NCI-H146 (cell line): ENCODE results near the gene S100A4.
"Not testable (repeated sequence)": the region's sequence is repeated elsewhere in the genome, so short reads cannot be mapped to it uniquely, and the experiment has no call there.

Experiments used
- DNase-seq: peaks from one replicate; lab custom pipeline; 2025; lab: John Stamatoyannopoulos, UW

The S100A4 gene

DNA sequence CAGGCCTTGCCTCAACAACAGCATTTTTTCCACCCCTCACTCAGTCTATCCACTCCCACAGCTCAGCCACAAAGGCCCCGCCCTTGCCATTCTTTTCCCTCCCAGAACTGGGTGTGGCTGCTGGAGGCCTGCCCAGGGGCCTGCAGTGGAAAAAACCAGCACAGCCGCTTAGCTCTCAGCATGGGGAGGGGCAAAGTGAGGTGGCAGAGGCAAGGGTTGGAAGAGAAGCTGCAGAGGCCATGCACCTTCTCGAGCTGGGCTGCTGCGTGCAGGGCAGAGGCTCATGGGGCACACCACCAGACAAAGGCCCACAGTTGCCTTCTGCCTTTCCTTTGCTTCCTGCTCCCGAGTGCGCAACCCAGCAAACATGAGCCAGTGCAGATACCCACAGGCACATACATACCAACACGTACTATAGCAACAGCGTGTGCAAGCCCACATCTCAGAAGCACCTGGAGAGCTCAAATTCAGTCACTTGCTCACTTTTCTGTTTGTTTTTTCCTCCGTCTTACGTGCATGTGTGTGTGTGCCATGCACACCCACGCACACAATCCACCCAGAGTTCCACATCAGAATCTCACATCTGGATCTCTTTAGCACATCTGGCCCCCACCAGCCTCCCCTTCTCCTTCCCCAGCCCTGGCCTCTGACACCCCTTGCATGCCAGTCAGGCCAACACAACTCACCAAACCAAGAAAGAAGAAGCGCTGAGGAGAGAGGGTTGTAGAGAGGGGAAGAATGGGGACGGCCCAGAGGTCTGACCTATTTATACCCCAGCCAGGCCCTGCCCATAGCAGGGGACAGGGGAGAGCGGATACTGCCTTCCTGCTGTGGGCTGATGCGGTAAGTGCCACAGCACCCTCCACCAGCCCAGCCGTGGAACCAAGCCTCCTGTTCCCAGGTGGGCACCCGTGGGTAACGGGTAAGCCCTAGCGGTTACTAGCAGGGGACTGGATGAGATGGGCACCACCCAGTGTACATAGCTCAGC lies at the start of gene S100A4:
Gene S100A4 (minus strand): TSS at position 740 of the 989 bp plus-strand sequence. CDS start 1,012 bp downstream, outside the sequence.
- peak; percentile 85 for DNase-seq

DNA sequence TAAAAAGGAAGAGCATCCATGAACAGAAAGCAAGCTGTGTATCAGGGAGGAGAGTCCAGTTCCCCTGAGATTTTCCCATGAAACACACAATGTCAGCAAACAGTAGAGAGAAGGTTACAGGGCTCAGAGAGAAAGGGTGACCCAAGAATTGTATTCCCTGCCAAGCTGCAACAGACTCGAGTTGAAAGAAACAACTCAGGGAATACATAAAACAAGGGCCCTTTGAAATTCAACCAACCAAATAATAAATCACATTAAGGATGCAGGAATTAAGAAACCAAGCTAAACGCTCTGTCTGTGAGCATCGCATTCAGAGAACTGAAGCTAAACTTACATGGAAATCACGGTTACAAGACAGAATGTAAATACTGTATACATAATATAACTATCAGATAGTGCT lies 47.1 kb upstream of the S100A4 start:
- no peak for DNase-seq

DNA sequence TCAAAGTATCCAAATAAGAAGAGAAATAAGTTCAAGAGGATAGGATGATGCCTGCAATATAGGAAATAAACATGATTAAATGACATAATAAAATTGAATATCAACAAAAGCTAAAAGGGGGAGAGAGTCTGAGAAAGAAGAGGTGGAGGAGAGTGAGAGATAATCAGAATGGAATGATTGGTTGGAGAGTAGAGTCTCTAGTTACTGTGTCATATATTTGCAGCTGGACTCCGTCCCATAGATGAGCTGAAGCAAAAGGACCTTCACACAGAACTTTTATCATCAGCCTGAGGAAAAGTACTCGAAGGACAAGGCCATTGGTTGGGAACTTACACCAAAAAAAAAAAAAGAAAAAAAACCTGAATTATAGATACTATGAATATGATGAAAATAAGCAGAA lies 42.9 kb upstream of the S100A4 start:
- no peak for DNase-seq

DNA sequence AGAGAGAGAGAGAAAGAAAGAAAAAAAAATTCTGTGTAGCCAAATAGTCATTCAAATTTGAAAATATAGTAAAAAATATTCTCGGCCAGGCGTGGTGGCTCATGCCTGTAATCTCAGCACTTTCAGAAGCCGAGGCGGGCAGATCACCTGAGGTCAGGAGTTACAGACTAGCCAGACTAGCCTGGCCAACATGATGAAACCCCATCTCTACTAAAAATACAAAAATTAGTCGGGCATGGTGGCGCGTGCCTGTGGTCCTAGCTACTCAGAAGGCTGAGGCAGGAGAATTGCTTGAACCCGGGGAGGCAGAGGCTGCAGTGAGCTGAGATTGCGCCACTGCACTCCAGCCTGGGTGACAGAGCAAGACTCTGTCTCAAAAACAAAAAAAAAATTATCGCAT lies 42.4 kb upstream of the S100A4 start:
- not testable (repeated sequence) for DNase-seq

DNA sequence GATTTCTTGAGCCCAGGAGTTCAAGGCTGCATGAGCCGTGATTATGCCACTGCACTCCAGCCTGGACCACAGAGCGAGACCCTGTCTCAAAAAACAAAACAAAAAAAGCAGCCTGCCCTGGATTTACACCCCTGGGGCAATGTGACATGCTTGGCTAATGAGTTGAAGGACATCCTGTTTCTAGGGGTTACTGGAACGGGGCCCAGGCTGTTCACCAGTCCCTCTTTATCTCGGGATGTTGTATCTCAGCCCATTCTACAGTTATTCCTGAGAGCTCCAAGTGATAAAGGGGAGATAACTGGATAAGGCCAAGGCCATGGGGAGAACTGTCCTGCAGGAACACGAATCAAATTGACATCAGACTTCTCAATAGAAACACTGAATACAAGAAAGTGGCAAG lies 41.7 kb upstream of the S100A4 start:
- DNase-seq = no peak

DNA sequence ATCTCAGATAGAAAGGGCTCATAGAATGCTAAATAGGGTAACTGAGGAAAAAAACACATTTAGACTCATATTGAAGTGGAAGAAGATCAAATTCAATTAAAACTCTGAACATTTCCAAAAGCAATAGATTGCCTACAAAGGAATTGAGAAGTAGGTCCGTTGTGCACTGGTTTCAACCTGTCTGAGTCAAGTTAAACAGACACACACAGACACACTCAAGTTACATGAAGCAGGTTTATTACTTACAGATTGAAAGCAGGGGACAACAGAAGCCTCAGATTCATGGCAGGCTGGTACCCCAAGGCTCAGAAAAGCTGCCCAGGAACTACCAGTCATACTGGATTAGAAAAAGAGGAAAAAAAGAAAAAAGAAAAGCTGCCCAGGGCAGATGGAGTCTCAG lies 40.7 kb upstream of the S100A4 start:
- no peak for DNase-seq

DNA sequence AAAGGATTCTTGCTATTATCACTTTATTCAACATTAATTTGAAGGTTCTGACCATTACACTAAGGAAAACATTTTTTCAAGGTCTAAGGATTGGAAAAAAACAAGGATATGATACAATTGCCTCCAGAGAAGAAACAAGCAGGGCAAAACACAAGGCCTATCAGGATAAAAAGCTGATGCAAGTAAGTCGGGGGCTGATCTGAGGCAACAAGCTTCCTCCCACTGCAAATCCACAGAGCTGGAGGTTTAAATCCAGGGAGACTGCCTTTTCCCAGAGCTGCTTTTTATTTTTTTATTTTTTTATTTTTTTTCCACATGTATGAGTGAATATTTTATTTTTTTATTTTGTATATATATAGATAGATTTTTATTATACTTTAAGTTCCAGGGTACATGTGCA lies 39.4 kb upstream of the S100A4 start:
- no peak for DNase-seq

DNA sequence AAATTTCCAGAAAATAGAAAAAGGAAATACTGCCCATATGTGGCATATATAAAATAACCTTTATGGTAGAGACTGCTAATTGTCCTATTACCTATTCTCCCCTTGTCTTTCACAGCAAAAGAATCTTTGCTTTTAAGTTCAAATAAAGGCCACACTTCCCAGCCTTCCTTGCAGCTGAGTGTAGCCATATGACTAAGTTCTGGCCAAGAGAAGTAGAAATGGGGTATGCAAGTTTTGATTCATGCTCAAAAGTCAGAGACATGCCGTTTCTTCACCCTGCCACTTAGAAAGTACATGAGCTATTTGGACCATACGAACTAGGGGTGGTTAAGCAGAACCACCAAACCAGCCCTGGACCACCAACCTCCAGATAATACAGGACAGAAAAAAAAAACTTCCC lies 38.4 kb upstream of the S100A4 start:
- DNase-seq = no peak

DNA sequence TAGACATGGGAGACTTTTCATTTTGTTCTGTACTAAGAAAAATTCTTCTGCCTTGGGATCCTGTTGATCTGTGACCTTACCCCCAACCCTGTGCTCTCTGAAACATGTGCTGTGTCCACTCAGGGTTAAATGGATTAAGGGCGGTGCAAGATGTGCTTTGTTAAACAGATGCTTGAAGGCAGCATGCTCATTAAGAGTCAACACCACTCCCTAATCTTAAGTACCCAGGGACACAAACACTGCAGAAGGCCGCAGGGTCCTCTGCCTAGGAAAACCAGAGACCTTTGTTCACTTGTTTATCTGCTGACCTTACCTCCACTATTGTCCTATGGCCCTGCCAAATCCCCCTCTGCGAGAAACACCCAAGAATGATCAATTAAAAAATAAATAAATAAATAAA lies 37.9 kb upstream of the S100A4 start:
- not testable (repeated sequence) for DNase-seq

DNA sequence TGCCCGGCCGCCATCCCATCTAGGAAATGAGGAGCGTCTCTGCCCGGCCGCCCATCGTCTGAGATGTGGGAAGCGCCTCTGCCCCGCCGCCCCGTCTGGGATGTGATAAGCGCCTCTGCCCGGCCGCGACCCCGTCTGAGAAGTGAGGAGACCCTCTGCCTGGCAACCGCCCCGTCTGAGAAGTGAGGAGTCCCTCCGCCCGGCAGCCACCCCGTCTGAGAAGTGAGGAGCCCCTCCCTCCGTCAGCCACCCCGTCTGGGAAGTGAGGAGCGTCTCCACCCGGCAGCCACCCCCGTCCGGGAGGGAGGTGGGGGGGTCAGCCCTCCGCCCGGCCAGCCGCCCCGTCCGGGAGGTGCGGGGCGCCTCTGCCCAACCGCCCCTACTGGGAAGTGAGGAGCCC lies 37.2 kb upstream of the S100A4 start:
- DNase-seq = not testable (repeated sequence)

DNA sequence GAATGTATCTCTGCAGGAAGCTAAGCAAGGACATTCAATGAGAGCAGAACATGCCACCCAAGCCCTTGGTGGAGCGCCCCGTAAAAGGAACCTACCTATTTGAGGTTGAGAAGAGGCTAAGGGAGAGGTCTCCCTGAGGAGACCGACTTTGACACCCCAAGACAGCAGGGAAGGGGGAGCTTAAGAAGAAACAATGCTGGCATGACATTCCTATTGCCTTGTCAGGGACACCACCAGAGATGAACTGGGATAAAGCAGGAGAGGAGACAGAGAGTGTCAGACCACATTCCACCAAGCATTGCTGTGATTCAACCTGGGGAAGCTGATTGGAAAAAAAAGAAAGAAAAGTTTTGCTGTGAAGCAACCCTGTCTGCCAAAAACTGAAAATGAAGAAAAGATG lies 33.3 kb upstream of the S100A4 start:
- DNase-seq = no peak

DNA sequence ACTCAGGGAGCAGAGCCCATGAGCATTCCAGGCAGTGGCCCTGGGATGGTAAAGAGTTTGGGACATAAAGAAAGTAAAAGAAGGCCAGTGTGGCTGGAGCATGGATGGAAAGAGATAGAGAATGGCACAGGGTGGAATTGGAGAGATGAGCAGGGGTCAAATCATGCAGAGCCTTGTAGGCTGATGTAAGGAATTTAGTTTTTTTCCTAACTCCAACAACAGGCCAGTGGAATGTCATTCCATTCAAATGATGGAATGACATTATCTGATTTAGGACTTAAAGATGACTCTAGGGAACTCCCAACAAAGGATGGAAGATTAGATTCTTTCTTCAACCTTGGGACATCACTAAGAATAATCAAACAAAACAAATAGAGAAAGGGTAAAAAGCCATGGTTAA lies 32.9 kb upstream of the S100A4 start:
- no peak for DNase-seq

DNA sequence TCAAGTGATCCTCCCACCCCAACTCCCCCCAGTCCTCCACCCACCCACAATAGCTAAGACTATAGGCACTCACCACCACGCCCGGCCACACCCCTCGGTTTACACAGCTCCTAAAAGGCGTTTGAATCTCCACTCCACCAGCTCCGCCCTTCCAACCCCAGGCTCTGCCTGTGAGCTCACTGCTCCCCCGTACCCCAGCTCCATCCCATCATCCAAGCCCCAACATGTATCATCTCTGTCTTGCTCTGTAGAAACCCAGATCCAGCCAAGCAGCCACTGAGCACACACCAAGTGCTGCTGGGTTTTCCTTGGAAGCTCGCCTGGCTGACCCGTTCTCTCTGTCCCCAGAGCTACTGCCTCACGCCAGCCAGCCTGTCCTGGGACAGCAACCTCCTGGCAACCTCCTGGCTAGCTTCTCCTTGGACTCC lies 32.0 kb upstream of the S100A4 start:
- no peak for DNase-seq

DNA sequence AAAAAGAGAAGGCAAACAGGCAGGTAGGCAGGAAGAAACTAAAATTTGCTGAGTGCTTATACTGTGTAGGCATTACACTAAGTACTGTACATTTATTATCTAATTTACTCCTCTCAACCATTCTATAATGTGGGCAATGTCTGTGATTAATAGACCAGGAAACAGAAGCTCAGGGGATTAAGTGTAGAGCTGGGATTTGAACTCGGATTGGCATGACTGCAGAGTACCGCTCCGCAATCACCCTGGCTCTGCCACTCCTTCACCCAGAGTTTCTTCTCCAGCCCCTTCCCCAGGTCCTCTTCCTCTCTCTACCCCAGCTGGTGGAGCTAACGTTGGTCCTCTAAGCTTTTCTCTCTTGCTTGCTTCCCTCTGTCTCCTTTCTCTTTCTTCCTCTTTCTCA lies 31.5 kb upstream of the S100A4 start:
- DNase-seq = no peak

DNA sequence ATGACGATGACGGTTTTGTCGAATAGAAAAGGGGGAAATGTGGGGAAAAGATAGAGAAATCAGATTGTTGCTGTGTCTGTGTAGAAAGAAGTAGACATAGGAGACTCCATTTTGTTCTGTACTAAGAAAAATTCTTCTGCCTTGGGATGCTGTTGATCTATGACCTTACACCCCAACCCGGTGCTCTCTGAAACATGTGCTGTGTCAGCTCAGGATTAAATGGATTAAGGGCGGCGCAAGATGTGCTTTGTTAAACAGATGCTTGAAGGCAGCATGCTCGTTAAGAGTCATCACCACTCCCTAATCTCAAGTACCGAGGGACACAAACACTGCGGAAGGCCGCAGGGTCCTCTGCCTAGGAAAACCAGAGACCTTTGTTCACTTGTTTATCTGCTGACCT lies 29.9 kb upstream of the S100A4 start:
- not testable (repeated sequence) for DNase-seq

DNA sequence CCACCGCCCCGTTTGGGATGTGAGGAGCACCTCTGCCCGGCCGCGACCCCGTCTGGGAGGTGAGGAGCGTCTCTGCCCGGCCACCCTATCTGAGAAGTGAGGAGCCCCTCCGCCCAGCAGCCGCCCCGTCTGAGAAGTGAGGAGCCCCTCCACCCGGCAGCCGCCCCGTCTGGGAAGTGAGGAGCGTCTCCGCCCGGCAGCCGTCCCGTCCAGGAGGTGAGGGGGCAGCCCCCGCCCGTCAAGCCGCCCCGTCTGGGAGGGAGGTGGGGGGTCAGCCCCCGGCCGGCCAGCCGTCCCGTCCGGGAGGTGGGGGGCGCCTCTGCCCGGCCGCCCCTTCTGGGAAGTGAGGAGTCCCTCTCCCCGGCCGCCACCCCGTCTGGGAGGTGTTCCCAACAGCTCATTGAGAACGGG lies 29.5 kb upstream of the S100A4 start:
- not testable (repeated sequence) for DNase-seq

DNA sequence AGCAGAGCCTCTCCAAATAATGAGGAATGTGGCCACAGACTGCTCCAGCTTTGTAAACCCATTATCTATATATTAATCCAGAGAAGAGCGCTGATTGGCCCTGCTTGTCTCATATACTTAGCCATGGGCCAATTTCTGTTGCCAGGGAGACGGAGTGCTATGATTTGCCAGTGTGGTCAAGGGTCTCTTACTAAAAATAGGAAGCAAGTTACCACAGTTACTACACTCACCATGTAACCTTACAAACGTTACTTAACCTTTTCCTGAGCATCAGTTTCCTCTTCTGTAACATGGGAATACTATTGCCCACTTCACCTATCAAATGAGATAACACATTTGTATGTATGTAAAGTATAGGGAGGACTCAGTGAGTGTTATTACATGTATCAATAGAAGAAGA lies 27.7 kb upstream of the S100A4 start:
- no peak for DNase-seq

DNA sequence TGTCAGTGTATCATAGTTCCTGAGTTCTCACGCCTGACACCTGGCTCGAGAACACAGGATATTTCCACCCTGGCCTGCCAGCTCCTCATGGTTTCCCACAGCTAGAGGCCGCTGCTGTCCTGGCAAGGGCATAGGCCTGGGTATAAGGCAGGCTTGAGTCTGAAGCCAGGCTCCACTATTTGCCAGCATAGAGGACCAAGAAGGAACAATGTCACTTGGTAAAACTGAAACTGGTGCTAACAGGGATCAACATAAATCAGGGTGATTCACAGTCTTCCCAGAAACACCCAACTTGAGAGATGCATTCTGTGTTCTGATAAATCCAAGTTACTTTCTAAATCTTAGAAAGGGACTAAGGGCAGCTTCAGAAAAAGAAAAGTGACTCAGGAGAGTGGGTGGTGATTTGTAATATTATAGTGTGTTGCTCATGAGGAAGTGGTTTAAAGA lies 27.0 kb upstream of the S100A4 start:
- peak; percentile 68 for DNase-seq

DNA sequence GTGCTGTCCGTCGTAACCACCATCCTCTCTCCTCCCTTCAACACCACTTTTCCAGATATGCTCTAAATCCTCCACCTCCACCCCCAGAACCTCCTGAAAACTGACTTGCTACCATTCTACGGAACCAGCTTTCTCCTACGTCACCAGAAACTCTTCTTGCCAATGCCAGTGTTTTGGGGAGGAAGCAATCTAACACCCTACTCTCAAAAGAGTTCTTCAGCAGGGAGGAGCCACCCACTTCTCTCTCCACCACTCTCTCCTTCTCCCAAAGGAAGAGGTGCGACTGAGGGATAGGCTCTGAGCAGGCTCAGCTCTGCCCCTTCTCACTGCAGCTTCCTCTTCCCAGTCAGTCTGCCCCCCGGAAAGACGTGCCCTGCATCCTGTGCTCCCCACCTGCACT lies 26.1 kb upstream of the S100A4 start:
- no peak for DNase-seq

DNA sequence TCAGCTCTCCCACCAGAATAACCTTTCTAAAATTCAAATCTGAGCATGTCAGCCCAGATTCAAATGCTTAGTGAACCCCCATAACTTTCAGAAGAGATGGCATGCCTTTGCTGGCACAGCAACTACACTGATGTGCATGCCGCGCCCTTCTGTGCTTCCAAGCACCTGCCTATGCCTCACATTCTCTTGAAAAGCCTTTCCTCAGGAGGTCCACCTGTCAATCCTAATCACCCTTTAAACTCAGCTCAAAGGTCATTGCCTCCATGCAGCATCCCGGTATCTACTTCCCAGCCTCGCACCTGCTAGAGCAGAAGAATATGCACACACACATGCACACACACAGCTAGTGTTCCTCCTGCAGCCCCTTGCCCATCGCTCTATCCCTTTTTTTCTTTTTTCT lies 25.3 kb upstream of the S100A4 start:
- peak; percentile 88 for DNase-seq

DNA sequence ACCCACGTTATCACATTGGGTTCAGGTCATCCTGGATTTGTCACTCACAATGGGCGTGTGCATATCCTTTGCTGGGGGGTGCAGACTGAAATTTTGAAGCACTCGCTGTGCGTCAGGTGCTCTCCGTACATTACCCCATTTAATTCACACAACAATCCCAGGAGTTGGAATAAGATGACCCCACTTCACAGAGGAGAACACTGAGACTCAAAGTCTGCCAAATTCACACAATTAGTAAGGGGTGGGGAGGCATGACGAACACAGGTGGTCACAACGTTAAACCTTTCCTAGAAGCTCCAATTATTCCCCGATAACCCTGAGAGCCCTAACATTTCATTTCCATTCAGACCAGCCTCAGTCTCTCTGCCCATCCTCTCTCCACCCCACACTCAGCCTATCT lies 23.9 kb upstream of the S100A4 start:
- DNase-seq = no peak

DNA sequence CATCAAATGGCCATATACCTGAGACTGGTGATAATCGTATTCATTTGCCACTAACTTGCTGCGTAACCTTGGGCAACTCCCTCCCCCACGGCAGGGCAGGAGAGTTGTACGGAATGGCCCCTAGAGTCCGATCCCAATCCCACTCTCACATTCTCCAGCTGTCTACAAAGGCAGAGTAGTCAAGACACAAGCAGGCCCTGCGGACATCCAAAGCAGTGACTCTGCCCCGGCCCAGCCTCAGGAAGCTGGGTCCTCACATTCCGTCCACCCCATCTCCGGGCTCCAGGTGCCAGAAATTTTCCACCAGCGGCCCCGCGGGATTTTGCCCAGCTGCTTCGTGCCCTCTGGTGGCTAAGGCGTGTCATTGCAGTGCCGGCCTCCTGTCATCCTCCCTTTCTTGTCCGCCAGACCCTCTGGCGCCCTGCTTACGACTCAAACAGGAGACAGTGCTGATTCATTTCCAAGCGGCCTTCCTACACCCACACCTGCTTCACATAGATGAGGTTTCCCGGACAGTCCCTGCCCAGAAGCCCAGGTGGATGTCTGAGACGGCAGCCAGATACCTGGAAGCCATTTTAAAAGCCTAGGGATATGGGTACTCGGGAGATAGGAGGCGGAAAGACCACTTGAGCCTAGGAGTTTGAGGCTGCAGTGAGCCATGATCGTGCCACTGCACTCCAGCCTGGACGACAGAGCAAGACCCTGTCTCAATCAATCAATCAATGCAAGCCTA lies 22.9 kb upstream of the S100A4 start:
- DNase-seq = peak; percentile 91
